HepG2 (cell line): ENCODE results near the gene YBX2. TPM values are rescaled to one million over a fixed set of nuclear protein-coding genes. Genes with fewer than 3 reads are reported as not detected.

ENCODE experiments used
- ATF3 ChIP-seq: sonication (generic); formaldehyde crosslinking; IDR thresholded peaks from 2 replicates; pipeline ENCODE4 v1.4.0; 2020; ENCODE audit warnings: missing genetic modification reagents
- ATF5 ChIP-seq: sonication (generic); formaldehyde crosslinking; IDR thresholded peaks from 2 replicates; pipeline ENCODE4 v1.4.0; 2020; ENCODE audit warnings: mild to moderate bottlenecking, low read depth, missing genetic modification reagents
- CSRNP2 ChIP-seq: sonication (generic); formaldehyde crosslinking; conservative IDR thresholded peaks from 2 replicates; pipeline ENCODE4 v1.8.0; 2022; ENCODE audit warnings: low read depth, missing genetic modification reagents
- GATAD1 ChIP-seq: IDR thresholded peaks from 2 replicates; pipeline ENCODE4 v1.6.1; 2016; ENCODE audit warnings: missing genetic modification reagents, missing compliant biosample characterization
- NCOA5 ChIP-seq: sonication (generic); formaldehyde crosslinking; IDR thresholded peaks from 2 replicates; pipeline ENCODE4 v1.4.0; 2020; ENCODE audit warnings: missing genetic modification reagents
- NR2F2 ChIP-seq: IDR thresholded peaks from 2 replicates; pipeline ENCODE4 v1.6.1; 2012; ENCODE audit warnings: low read depth, inconsistent platforms, borderline replicate concordance
- PPARG ChIP-seq: conservative IDR thresholded peaks from 2 replicates; pipeline ENCODE4 v1.6.1; 2016; ENCODE audit warnings: missing biosample characterization, missing genetic modification reagents
- SIX1 ChIP-seq: sonication (generic); formaldehyde crosslinking; IDR thresholded peaks from 2 replicates; pipeline ENCODE4 v1.4.0; 2020; ENCODE audit warnings: missing genetic modification reagents, borderline replicate concordance
- ZBED4 ChIP-seq: sonication (generic); formaldehyde crosslinking; IDR thresholded peaks from 2 replicates; pipeline ENCODE4 v1.4.0; 2020; ENCODE audit warnings: missing genetic modification reagents, borderline replicate concordance
- ZBTB33 ChIP-seq: sonication (generic); formaldehyde crosslinking; IDR thresholded peaks from 2 replicates; pipeline ENCODE4 v1.4.0; 2020; ENCODE audit warnings: missing genetic modification reagents
- ZBTB38 ChIP-seq: sonication (generic); formaldehyde crosslinking; IDR thresholded peaks from 2 replicates; pipeline ENCODE4 v1.5.1; 2020; ENCODE audit warnings: mild to moderate bottlenecking, missing genetic modification reagents
- ZBTB7B ChIP-seq: sonication (generic); formaldehyde crosslinking; IDR thresholded peaks from 2 replicates; pipeline ENCODE4 v1.4.0; 2020; ENCODE audit warnings: missing genetic modification reagents
- ZHX1 ChIP-seq: sonication (generic); formaldehyde crosslinking; IDR thresholded peaks from 2 replicates; pipeline ENCODE4 v1.8.1; 2022; ENCODE audit warnings: low read depth, mild to moderate bottlenecking, missing genetic modification reagents
- ZNF138 ChIP-seq: sonication (generic); formaldehyde crosslinking; IDR thresholded peaks from 2 replicates; pipeline ENCODE4 v1.5.0; 2020; ENCODE audit warnings: mild to moderate bottlenecking, low read depth, missing genetic modification reagents
- ZNF607 ChIP-seq: sonication (generic); formaldehyde crosslinking; IDR thresholded peaks from 2 replicates; pipeline ENCODE4 v1.5.1; 2020; ENCODE audit warnings: missing genetic modification reagents, mild to moderate bottlenecking, borderline replicate concordance
- ZNF816 ChIP-seq: sonication (generic); formaldehyde crosslinking; IDR thresholded peaks from 2 replicates; pipeline ENCODE4 v1.8.0; 2022; ENCODE audit warnings: missing genetic modification reagents, mild to moderate bottlenecking, borderline replicate concordance
- ZSCAN25 ChIP-seq: sonication (generic); formaldehyde crosslinking; IDR thresholded peaks from 2 replicates; pipeline ENCODE4 v1.8.0; 2022; ENCODE audit warnings: mild to moderate bottlenecking, missing genetic modification reagents
- polyA plus RNA-seq, 8 experiments: library from polyadenylated mRNA; depleted of rRNA in 3 of 8; stranded (reverse) in 7 of 8; unstranded in 1 of 8; fragments of >200 nt; fragmentation: Illumina TruSeq in 4 of 8; extraction: Trizol in 4 of 8; gene quantifications; 2 replicates each; pipeline versions ENCODE4 v1.2.1 to v1.2.3, GENCODE V29; 2011 to 2016; ENCODE audit warnings: low read depth in 4 of 8, missing spikeins in 1 of 8, mixed read lengths in 1 of 8; ENCODE audit not compliant: insufficient read depth in 1 of 8
- total RNA-seq, 5 experiments: library from RNA; depleted of rRNA; stranded (reverse); fragments of >200 nt; fragmentation: Illumina TruSeq; extraction: Trizol; gene quantifications; 2 replicates each; pipeline ENCODE4 v1.2.3, GENCODE V29; 2016; ENCODE audit warnings: low read depth in 1 of 5

YBX2 gene
- total and polyA plus RNA-seq, 2 of the 13 experiments (the other 11 are each of a cell fraction or from before 2014, with no cell fraction given), result 0.12 to 0.22 TPM

- 0 out of 2 replicates have a peak, but pooled peaks have one; percentile 39 for TF ChIP-seq ZNF607 (CRISPR knock-in tag)
- TF ChIP-seq SIX1 (CRISPR knock-in tag), result no peak
- no peak; the same call in 1 of the 2 replicates for TF ChIP-seq ZBED4
- no peak for TF ChIP-seq CSRNP2 (CRISPR knock-in tag)
- TF ChIP-seq ATF5 (CRISPR knock-in tag), result no peak
- TF ChIP-seq GATAD1 (CRISPR knock-in tag), result 0 out of 2 replicates have a peak, but pooled peaks have one; percentile 29
- 0 out of 2 replicates have a peak, but pooled peaks have one; percentile 23 for TF ChIP-seq PPARG (CRISPR knock-in tag)
- no peak for TF ChIP-seq NCOA5 (CRISPR knock-in tag)
- TF ChIP-seq ZBTB7B (CRISPR knock-in tag), result 0 out of 2 replicates have a peak, but pooled peaks have one; percentile 24
- TF ChIP-seq ZNF816 (CRISPR knock-in tag), result no peak
- 0 out of 2 replicates have a peak, but pooled peaks have one; percentile 9 for TF ChIP-seq ATF3 (CRISPR knock-in tag)
- TF ChIP-seq ZNF138 (CRISPR knock-in tag), result 0 out of 2 replicates have a peak, but pooled peaks have one; percentile 44
- peak; percentile 42; the same call in 1 of the 2 replicates for TF ChIP-seq ZBTB33 (CRISPR knock-in tag)
- TF ChIP-seq ZHX1 (CRISPR knock-in tag), result peak; percentile 62; the same call in 1 of the 2 replicates
- peak; percentile 90 for TF ChIP-seq ZSCAN25 (CRISPR knock-in tag)
- peak; percentile 72 for TF ChIP-seq ZBTB38 (CRISPR knock-in tag)
- TF ChIP-seq NR2F2, result 0 out of 2 replicates have a peak, but pooled peaks have one; percentile 6
Observed at GRCh38 chr17:7296189-7296861, 1.9 kb upstream of the YBX2 start (continued).
